HUES6 (cell line): ENCODE results near the gene GMDS.

Source experiments
- H3K27ac ChIP-seq: 2 replicates; pipeline ENCODE4 v1.7.0; 2013; ENCODE audit warnings: low read depth, mild to moderate bottlenecking, low read length, inconsistent platforms
- H3K27me3 ChIP-seq: 2 replicates; pipeline ENCODE4 v1.6.1; 2013; ENCODE audit warnings: low read length; ENCODE audit not compliant: control insufficient read depth, insufficient read depth
- H3K36me3 ChIP-seq: 2 replicates; pipeline ENCODE4 v1.6.1; 2013; ENCODE audit warnings: low read length; ENCODE audit not compliant: control insufficient read depth, insufficient read depth
- H3K4me1 ChIP-seq: 2 replicates; pipeline ENCODE4 v1.6.1; 2013; ENCODE audit warnings: low read length; ENCODE audit not compliant: control insufficient read depth, insufficient read depth
- H3K4me3 ChIP-seq: 2 replicates; pipeline ENCODE4 v1.5.1; 2013; ENCODE audit warnings: low read depth, low read length
- H3K9ac ChIP-seq: one replicate; pipeline ENCODE4 v1.6.1; 2013; ENCODE audit warnings: mild to moderate bottlenecking, low read length
- H3K9me3 ChIP-seq: 2 replicates; pipeline ENCODE4 v1.6.1; 2013; ENCODE audit warnings: low read depth, low read length; ENCODE audit not compliant: control insufficient read depth, insufficient read depth

Gene GMDS

GRCh38 chr6:1834207-1834606 lies 411.2 kb downstream of the GMDS start:
- Histone ChIP-seq H3K9me3 (0 out of 2 replicates have a peak, but pooled peaks cover 2% of the 10 kb centered on the region), H3K27ac (no peak overlapping the region), H3K4me1 (peaks cover 43% of the 10 kb centered on the region), H3K36me3 (no peaks in the 10 kb centered on the region), H3K27me3 (no peaks in the 10 kb centered on the region), H3K9ac (no peak overlapping the region), H3K4me3 (no peak overlapping the region)

- Histone ChIP-seq H3K36me3 (no peaks in the 10 kb centered on the region), H3K4me1 (peaks cover 35% of the 10 kb centered on the region), H3K9ac (no peak overlapping the region), H3K9me3 (peaks cover 9% of the 10 kb centered on the region; the same call in 1 of the 2 replicates), H3K4me3 (no peak overlapping the region), H3K27ac (no peak overlapping the region), H3K27me3 (no peaks in the 10 kb centered on the region)
Observed at GRCh38 chr6:1832844-1833787, 412.3 kb downstream of the GMDS start.

- Histone ChIP-seq H3K9me3 (peaks cover 10% of the 10 kb centered on the region; the same call in 1 of the 2 replicates), H3K27ac (no peak overlapping the region), H3K4me1 (peaks cover 28% of the 10 kb centered on the region), H3K4me3 (no peak overlapping the region), H3K9ac (no peak overlapping the region), H3K27me3 (no peaks in the 10 kb centered on the region), H3K36me3 (no peaks in the 10 kb centered on the region)
Observed at GRCh38 chr6:1832358-1832757, 413.0 kb downstream of the GMDS start.

GRCh38 chr6:1827984-1828793 lies 417.2 kb downstream of the GMDS start:
- Histone ChIP-seq H3K4me1 (peaks cover 7% of the 10 kb centered on the region), H3K9ac (no peak overlapping the region), H3K9me3 (peaks cover 10% of the 10 kb centered on the region; the same call in 1 of the 2 replicates), H3K27ac (no peak overlapping the region), H3K4me3 (no peak overlapping the region), H3K36me3 (no peaks in the 10 kb centered on the region), H3K27me3 (no peaks in the 10 kb centered on the region)

DNA sequence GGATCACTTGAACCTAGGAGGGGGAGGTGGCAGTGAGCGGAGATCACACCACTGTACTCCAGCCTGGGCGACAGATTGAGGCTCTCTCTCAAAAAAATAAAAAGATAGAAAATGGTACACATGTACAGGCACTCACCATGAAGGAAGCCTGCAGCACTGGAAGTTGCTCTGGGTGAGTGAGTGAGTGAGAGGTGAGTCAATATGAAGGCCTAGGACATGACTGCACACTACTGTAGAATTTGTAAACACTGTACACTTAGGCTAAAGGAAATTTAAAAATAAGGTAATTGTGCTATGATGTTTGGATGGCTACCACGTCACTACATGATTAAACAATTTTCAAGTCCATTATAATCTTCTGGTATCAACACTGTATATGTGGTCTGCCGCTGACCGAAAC lies 419.5 kb downstream of the GMDS start:
- Histone ChIP-seq H3K9me3 (peaks cover 10% of the 10 kb centered on the region; the same call in 1 of the 2 replicates), H3K27me3 (no peaks in the 10 kb centered on the region), H3K36me3 (no peaks in the 10 kb centered on the region), H3K9ac (no peak overlapping the region), H3K4me1 (peaks cover 8% of the 10 kb centered on the region), H3K4me3 (no peak overlapping the region), H3K27ac (no peak overlapping the region)

GRCh38 chr6:1825277-1825676 lies 420.1 kb downstream of the GMDS start:
- no peak overlapping the region for H3K9ac ChIP-seq
- H3K4me1 ChIP-seq, result peaks cover 8% of the 10 kb centered on the region
- no peak overlapping the region for H3K4me3 ChIP-seq
- no peak overlapping the region for H3K27ac ChIP-seq
- H3K9me3 ChIP-seq, result peaks cover 10% of the 10 kb centered on the region; the same call in 1 of the 2 replicates
- H3K36me3 ChIP-seq, result no peaks in the 10 kb centered on the region
- H3K27me3 ChIP-seq, result no peaks in the 10 kb centered on the region

DNA sequence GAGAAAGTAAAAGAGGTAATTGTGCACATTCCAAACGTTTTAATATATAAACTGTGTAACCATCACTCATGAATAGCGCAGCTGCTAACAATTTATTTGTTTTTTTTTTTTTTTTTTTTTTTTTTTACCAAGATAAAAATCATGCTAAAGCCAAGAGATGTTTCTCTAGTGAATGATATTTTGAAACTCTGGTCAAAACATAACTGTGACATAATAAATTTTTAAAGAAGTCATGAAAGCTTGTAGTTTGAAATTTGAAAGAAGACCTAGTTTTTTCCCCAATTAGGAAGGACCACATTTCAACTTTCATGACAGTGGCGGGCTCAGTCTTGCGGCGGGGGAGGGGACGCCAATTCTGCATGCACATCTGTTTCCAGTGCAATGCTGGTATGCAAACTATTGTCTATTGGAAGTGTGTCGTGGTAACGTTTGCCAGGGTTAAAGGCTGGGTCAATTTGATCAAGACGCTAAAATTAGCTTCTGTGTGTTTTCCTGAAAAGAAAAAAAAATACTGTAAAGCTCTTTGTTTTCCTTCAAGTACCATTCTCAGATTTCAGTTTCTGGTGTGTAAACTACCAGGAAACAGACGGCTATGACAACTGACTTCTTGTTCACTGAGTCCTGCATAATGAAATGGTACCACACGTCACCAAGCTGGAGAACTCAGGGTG lies 423.8 kb downstream of the GMDS start:
- Histone ChIP-seq H3K9ac (no peak overlapping the region), H3K27me3 (no peaks in the 10 kb centered on the region), H3K36me3 (no peaks in the 10 kb centered on the region), H3K4me1 (peaks cover 8% of the 10 kb centered on the region), H3K27ac (no peak overlapping the region), H3K9me3 (no peaks in the 10 kb centered on the region), H3K4me3 (no peak overlapping the region)

- Histone ChIP-seq H3K27ac (no peak overlapping the region), H3K36me3 (no peaks in the 10 kb centered on the region), H3K4me1 (peaks cover 8% of the 10 kb centered on the region), H3K27me3 (no peaks in the 10 kb centered on the region), H3K4me3 (no peak overlapping the region), H3K9ac (no peak overlapping the region), H3K9me3 (no peaks in the 10 kb centered on the region)
Observed at GRCh38 chr6:1821164-1821512, 424.3 kb downstream of the GMDS start.

DNA sequence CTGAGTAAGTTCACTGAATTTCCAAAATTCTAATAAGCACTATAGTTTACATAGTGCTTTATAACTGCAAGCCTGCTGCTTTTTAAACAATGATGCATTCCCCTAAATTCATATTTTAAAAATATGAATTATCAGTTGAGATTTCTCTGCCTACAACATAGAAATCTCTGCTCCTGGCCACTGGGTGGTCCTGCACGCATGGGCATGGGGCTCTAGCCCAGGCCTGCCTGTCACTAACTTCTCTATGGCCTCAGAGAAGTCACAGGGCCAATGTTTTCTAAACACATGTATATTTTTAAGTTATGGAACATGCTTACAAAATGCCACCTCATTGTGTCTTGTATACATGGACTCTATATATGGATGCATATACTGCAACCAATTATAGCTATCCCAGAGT lies 424.7 kb downstream of the GMDS start:
- Histone ChIP-seq H3K4me3 (no peak overlapping the region), H3K9ac (no peak overlapping the region), H3K27me3 (no peaks in the 10 kb centered on the region), H3K4me1 (peaks cover 8% of the 10 kb centered on the region), H3K9me3 (no peaks in the 10 kb centered on the region), H3K36me3 (no peaks in the 10 kb centered on the region), H3K27ac (no peak overlapping the region)

DNA sequence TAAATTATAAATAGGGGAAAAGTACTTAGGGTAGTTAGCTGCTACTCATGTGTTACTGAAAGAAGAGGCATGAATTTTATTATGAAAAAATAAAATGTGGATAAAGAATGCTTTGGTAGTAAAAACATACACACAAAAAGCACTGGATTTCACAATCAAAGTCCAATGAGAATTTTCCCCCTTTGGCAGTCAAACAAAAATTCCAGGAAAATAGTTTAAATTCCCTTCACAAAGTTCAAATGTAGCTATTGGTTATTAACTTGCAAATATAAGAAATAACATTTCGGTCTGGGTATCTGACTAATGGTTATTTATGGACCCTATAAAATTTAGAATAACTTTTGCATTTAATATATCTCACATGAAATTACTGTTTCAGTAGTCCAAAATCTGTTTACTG lies 425.2 kb downstream of the GMDS start:
- no peaks in the 10 kb centered on the region for H3K36me3 ChIP-seq
- no peaks in the 10 kb centered on the region for H3K27me3 ChIP-seq
- H3K9me3 ChIP-seq, result no peaks in the 10 kb centered on the region
- no peak overlapping the region for H3K27ac ChIP-seq
- no peak overlapping the region for H3K9ac ChIP-seq
- peaks cover 8% of the 10 kb centered on the region for H3K4me1 ChIP-seq
- no peak overlapping the region for H3K4me3 ChIP-seq
